Neural crest cell (in vitro differentiated cells): ENCODE results near the gene CCDC80. TPM values are rescaled to one million over a fixed set of nuclear protein-coding genes. Genes with fewer than 3 reads are reported as not detected.
A peak's percentile ranks its signal among the peaks of the same experiment; 100 is the strongest.

Experiments
- DNase-seq: peaks from one replicate; pipeline ENCODE4 v3.0.0; 2021; ENCODE audit warnings: low read depth, mixed read lengths, low spot score
- H3K27ac Mint-ChIP-seq: one replicate; pipeline ENCODE4 v1.8.0; 2021; ENCODE audit warnings: mild to moderate bottlenecking, mixed read lengths; ENCODE audit not compliant: unreplicated experiment
- H3K27me3 Mint-ChIP-seq: 2 replicates; pipeline ENCODE4 v1.8.0; 2021; ENCODE audit warnings: low read depth, mild to moderate bottlenecking, mixed read lengths
- H3K36me3 Mint-ChIP-seq: 2 replicates; pipeline ENCODE4 v1.8.0; 2021; ENCODE audit warnings: low read depth, mild to moderate bottlenecking, mixed read lengths
- H3K4me1 Mint-ChIP-seq: 2 replicates; pipeline ENCODE4 v1.8.0; 2021; ENCODE audit warnings: mixed read lengths
- H3K4me3 Mint-ChIP-seq: one replicate; pipeline ENCODE4 v1.8.0; 2021; ENCODE audit warnings: mild to moderate bottlenecking, mixed read lengths
- H3K9me3 Mint-ChIP-seq: 2 replicates; pipeline ENCODE4 v1.8.0; 2021; ENCODE audit warnings: mixed read lengths
- CTCF ChIP-seq: fragments of 200-600 bp; sonication (generic); conservative IDR thresholded peaks from 2 replicates; pipeline ENCODE4 v1.5.0; 2021; ENCODE audit warnings: antibody characterized with exemption, mild to moderate bottlenecking
- total RNA-seq: library from RNA; stranded (reverse); gene quantifications from 2 replicates; pipeline ENCODE4 v1.2.1, GENCODE V29; 2021

The CCDC80 gene
- total RNA-seq, 1 donor from 2014 or later = 42.1 TPM

- no peaks in the 10 kb centered on the region for H3K27me3 Mint-ChIP-seq
- no peak for DNase-seq
- peaks cover 12% of the 10 kb centered on the region for H3K36me3 Mint-ChIP-seq
- H3K4me3 Mint-ChIP-seq = peak overlapping the region; percentile 54
- H3K27ac Mint-ChIP-seq = no peak overlapping the region
- no peak for TF ChIP-seq CTCF
- H3K4me1 Mint-ChIP-seq = peaks cover 53% of the 10 kb centered on the region
- H3K9me3 Mint-ChIP-seq = peaks cover 2% of the 10 kb centered on the region
Observed at GRCh38 chr3:112638327-112639020, 2.5 kb downstream of the CCDC80 start.

GRCh38 chr3:112637700-112638099, 3.2 kb downstream of the CCDC80 start:
- Mint-ChIP-seq H3K4me1 (peaks cover 53% of the 10 kb centered on the region), H3K36me3 (peaks cover 12% of the 10 kb centered on the region), H3K27ac (no peak overlapping the region), H3K4me3 (peak overlapping the region; percentile 54), H3K9me3 (peaks cover 2% of the 10 kb centered on the region), H3K27me3 (no peaks in the 10 kb centered on the region)
- TF ChIP-seq CTCF = no peak
- no peak for DNase-seq

DNA sequence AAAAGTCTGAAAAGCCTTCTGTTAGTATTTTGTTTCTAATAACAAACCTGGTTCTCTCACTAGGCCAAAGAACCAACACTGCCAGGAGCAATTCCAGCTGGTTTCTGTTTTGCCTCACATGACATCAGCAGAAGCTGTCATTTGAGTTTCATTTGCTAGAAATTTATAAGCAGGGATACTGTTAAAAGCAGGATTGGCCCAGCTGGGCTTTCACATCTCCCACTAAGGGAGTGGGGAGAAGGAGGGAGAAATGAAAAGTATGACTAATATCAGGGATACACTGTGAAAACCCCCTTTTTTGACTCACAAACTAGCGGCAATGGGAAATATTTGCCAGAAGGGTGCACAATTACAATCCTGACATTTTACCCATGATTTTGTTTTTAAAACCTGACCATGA, 5.3 kb downstream of the CCDC80 start:
- peaks cover 52% of the 10 kb centered on the region for H3K4me1 Mint-ChIP-seq
- H3K4me3 Mint-ChIP-seq = no peak overlapping the region
- TF ChIP-seq CTCF = no peak

GRCh38 chr3:112634786-112635541, 6.0 kb downstream of the CCDC80 start:
- Mint-ChIP-seq H3K4me3 (no peak overlapping the region), H3K4me1 (peaks cover 54% of the 10 kb centered on the region), H3K27ac (no peak overlapping the region), H3K9me3 (peaks cover 2% of the 10 kb centered on the region), H3K36me3 (peaks cover 12% of the 10 kb centered on the region), H3K27me3 (no peaks in the 10 kb centered on the region)
- no peak for TF ChIP-seq CTCF
- no peak for DNase-seq

More for the DNA sequence above, 5.3 kb downstream of the CCDC80 start:
- DNase-seq = no peak
- Mint-ChIP-seq H3K9me3 (peaks cover 2% of the 10 kb centered on the region), H3K27ac (no peak overlapping the region), H3K36me3 (peaks cover 12% of the 10 kb centered on the region), H3K27me3 (no peaks in the 10 kb centered on the region)

GRCh38 chr3:112633757-112634156, 7.2 kb downstream of the CCDC80 start:
- no peak for TF ChIP-seq CTCF
- Mint-ChIP-seq H3K4me1 (peaks cover 62% of the 10 kb centered on the region), H3K27me3 (no peaks in the 10 kb centered on the region), H3K9me3 (peaks cover 2% of the 10 kb centered on the region), H3K4me3 (no peak overlapping the region), H3K36me3 (peaks cover 7% of the 10 kb centered on the region), H3K27ac (no peak overlapping the region)
- DNase-seq = no peak
